A549 (cell line): ENCODE results near the gene ARGFX. TPM values are rescaled to one million over a fixed set of nuclear protein-coding genes. Genes with fewer than 3 reads are reported as not detected.
"Not testable (repeated sequence)": the region's sequence is repeated elsewhere in the genome, so short reads cannot be mapped to it uniquely, and the experiment has no call there.

Experiments
- ATAC-seq, 2 experiments: fragments of 200-7000 bp in 1 of 2; fragments of >200 bp in 1 of 2; cut with Nextera tagmentation in 1 of 2; cut with Tn5 transposase in 1 of 2; 3 replicates each; pipeline versions ENCODE4 v1.8.0 to v1.9.1; 2018 to 2020; ENCODE audit warnings: mild to moderate bottlenecking in 1 of 2, moderate library complexity in 1 of 2
- CTCF ChIA-PET: fragments of 300-600 bp; sonication (Branson Sonifier 250); formaldehyde crosslinking; extraction: SDS; loops from one replicate; lab custom pipeline; 2021; ENCODE audit warnings: antibody characterized with exemption, inconsistent platforms; lab: Yijun Ruan, JAX
- POLR2A ChIA-PET: fragments of 350-600 bp; formaldehyde crosslinking; extraction: SDS; loops from one replicate; lab custom pipeline; 2021; ENCODE audit warnings: antibody characterized with exemption, inconsistent platforms; lab: Yijun Ruan, JAX
- DNase-seq, 2 experiments: peaks; one replicate each; pipeline versions ENCODE4 v3.0.0 to v3.0.0-alpha.2; 2011 to 2016; ENCODE audit warnings: low read depth in 1 of 2, low spot score in 1 of 2
- FAIRE-seq: peaks from 2 replicates; lab custom pipeline; 2011; peaks lifted over from hg19 to GRCh38; lab: Jason Lieb, UNC
- H3K27ac ChIP-seq, 2 experiments: fragments of >200 bp; sonication (Bioruptor Twin); formaldehyde crosslinking; 3 replicates each; pipeline ENCODE4 v1.5.1; 2016 to 2017
- H3K4me1 ChIP-seq: fragments of >200 bp; sonication (Bioruptor Twin); formaldehyde crosslinking; 3 replicates; pipeline ENCODE4 v1.6.1; 2016
- H3K4me2 ChIP-seq: fragments of >200 bp; sonication (Bioruptor Twin); formaldehyde crosslinking; 3 replicates; pipeline ENCODE4 v1.6.1; 2016
- H3K4me3 ChIP-seq: fragments of >200 bp; sonication (Bioruptor Twin); formaldehyde crosslinking; 3 replicates; pipeline ENCODE4 v1.5.1; 2016
- H3K9me3 ChIP-seq: fragments of >200 bp; sonication (Bioruptor Twin); formaldehyde crosslinking; 3 replicates; pipeline ENCODE4 v1.6.1; 2016
- CBX8 ChIP-seq: fragments of 200-600 bp; sonication (generic); IDR thresholded peaks from 2 replicates; pipeline ENCODE4 v1.6.1; 2016
- CHD4 ChIP-seq: fragments of 200-600 bp; sonication (generic); IDR thresholded peaks from 2 replicates; pipeline ENCODE4 v1.6.1; 2016; ENCODE audit warnings: antibody characterized with exemption, mild to moderate bottlenecking, borderline replicate concordance
- EP300 ChIP-seq, 2 experiments: fragments of >200 bp; sonication (Bioruptor Twin); formaldehyde crosslinking; IDR thresholded peaks; 2 replicates in 1 of 2; 3 replicates in 1 of 2; pipeline ENCODE4 v1.6.1; 2016 to 2017
- FOSB ChIP-seq: fragments of 250-450 bp; sonication (Bioruptor Pico); IDR thresholded peaks from 2 replicates; pipeline ENCODE4 v1.5.0; 2020; ENCODE audit warnings: mild to moderate bottlenecking, moderate library complexity
- FOSL2 ChIP-seq, 2 experiments: fragments of 450-650 bp in 1 of 2; fragments of >200 bp in 1 of 2; sonication (Bioruptor Twin) in 1 of 2; formaldehyde crosslinking; IDR thresholded peaks; 2 replicates each; pipeline versions ENCODE4 v1.5.0 to v1.6.1; 2016 to 2020; ENCODE audit warnings: mild to moderate bottlenecking in 1 of 2, moderate library complexity in 1 of 2
- HES2 ChIP-seq: fragments of >200 bp; sonication (Bioruptor Twin); formaldehyde crosslinking; IDR thresholded peaks from 2 replicates; pipeline ENCODE4 v1.6.1; 2016
- JUN ChIP-seq, 2 experiments: fragments of >200 bp; sonication (Bioruptor Twin); formaldehyde crosslinking; IDR thresholded peaks; 2 replicates in 1 of 2; 3 replicates in 1 of 2; pipeline ENCODE4 v1.6.1; 2016 to 2017
- KDM5A ChIP-seq: fragments of 200-600 bp; sonication (generic); IDR thresholded peaks from 2 replicates; pipeline ENCODE4 v1.6.1; 2016; ENCODE audit warnings: antibody characterized with exemption, mild to moderate bottlenecking
- MAFK ChIP-seq: fragments of 450-650 bp; IDR thresholded peaks from 2 replicates; pipeline ENCODE4 v1.6.1; 2014; ENCODE audit not compliant: partially characterized antibody
- PHF8 ChIP-seq: fragments of 200-600 bp; sonication (generic); IDR thresholded peaks from 2 replicates; pipeline ENCODE4 v1.6.1; 2016; ENCODE audit warnings: low read depth, mild to moderate bottlenecking, antibody characterized with exemption, moderate library complexity, borderline replicate concordance
- RAD21 ChIP-seq, 2 experiments: fragments of >200 bp in 1 of 2; sonication (Bioruptor Twin) in 1 of 2; formaldehyde crosslinking in 1 of 2; IDR thresholded peaks in 1 of 2; conservative IDR thresholded peaks in 1 of 2; 2 replicates in 1 of 2; 3 replicates in 1 of 2; pipeline ENCODE4 v1.6.1; 2012 to 2018; ENCODE audit warnings: inconsistent platforms in 1 of 2
- RCOR1 ChIP-seq: fragments of 150-350 bp; IDR thresholded peaks from 2 replicates; pipeline ENCODE4 v1.6.1; 2014; ENCODE audit warnings: antibody characterized with exemption, low read length, low read depth
- TFCP2L1 ChIP-seq: fragments of 250-450 bp; sonication (Bioruptor Pico); IDR thresholded peaks from 2 replicates; pipeline ENCODE4 v1.5.0; 2021; ENCODE audit warnings: mild to moderate bottlenecking
- ZC3H11A ChIP-seq: fragments of 450-650 bp; IDR thresholded peaks from 2 replicates; pipeline ENCODE4 v1.6.1; 2014; ENCODE audit warnings: antibody characterized with exemption, mild to moderate bottlenecking
- ZFP36 ChIP-seq: fragments of 450-650 bp; IDR thresholded peaks from 2 replicates; pipeline ENCODE4 v1.6.1; 2014; ENCODE audit warnings: borderline replicate concordance; ENCODE audit not compliant: partially characterized antibody
- WGBS: methylation state at CpG from one replicate; pipeline ENCODE4 v1.1.6; 2017; ENCODE audit errors: missing lambda C conversion rate; 5-methylcytosine and 5-hydroxymethylcytosine counted together
- polyA plus RNA-seq, 4 experiments: library from polyadenylated mRNA; depleted of rRNA in 3 of 4; stranded (reverse); fragments of >200 nt; fragmentation: RNase III in 1 of 4; extraction: RNeasy Plus Mini Kit Qiagen cat#74134 plus additional on column Dnase treatment in 1 of 4; gene quantifications; 2 replicates in 3 of 4; 3 replicates in 1 of 4; pipeline ENCODE4 v1.2.3, GENCODE V29; 2011 to 2017
- TF ChIP-seq, protein P1 (sequence below): IDR thresholded peaks from 2 replicates; pipeline ENCODE4 v1.6.1; 2012

Gene ARGFX
- polyA plus RNA-seq, 2 of the 4 experiments (the other 2 are of a cell fraction) = not detected

- no peak overlapping the region for H3K4me3 ChIP-seq
- no peak overlapping the region for H3K27ac ChIP-seq
- H3K9me3 ChIP-seq = no peaks in the 10 kb centered on the region
- H3K4me1 ChIP-seq = no peaks in the 10 kb centered on the region
- FAIRE-seq = no peak
- no peak for ATAC-seq
- ChIA-PET CTCF (interaction anchor here (1.1 kb wide), 1 partner anchor 38 kb away, joined by 3 read pairs; no protein-coding TSS in a partner anchor), POLR2A (no interaction called here)
- H3K4me2 ChIP-seq = no peak overlapping the region
- DNase-seq = no peak
- WGBS = 88% methylated on average over 1 of the region's 1 CpG
- TF ChIP-seq, protein P1, sequence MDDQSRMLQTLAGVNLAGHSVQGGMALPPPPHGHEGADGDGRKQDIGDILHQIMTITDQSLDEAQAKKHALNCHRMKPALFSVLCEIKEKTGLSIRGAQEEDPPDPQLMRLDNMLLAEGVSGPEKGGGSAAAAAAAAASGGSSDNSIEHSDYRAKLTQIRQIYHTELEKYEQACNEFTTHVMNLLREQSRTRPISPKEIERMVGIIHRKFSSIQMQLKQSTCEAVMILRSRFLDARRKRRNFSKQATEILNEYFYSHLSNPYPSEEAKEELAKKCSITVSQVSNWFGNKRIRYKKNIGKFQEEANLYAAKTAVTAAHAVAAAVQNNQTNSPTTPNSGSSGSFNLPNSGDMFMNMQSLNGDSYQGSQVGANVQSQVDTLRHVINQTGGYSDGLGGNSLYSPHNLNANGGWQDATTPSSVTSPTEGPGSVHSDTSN = no peak
- no peak for TF ChIP-seq ZC3H11A
- no peak for TF ChIP-seq JUN (IDR thresholded peaks at IDR 0.05)
- no peak for TF ChIP-seq HES2
- no peak for TF ChIP-seq FOSL2 (IDR thresholded peaks at IDR 0.05)
- no peak for TF ChIP-seq FOSL2 (CRISPR knock-in tag; IDR thresholded peaks at IDR 0.05)
- no peak for TF ChIP-seq KDM5A
- no peak for TF ChIP-seq CHD4
- no peak for TF ChIP-seq PHF8
These were observed 16.7 kb downstream of the ARGFX start for GRCh38 chr3:121584418-121584817.

DNA sequence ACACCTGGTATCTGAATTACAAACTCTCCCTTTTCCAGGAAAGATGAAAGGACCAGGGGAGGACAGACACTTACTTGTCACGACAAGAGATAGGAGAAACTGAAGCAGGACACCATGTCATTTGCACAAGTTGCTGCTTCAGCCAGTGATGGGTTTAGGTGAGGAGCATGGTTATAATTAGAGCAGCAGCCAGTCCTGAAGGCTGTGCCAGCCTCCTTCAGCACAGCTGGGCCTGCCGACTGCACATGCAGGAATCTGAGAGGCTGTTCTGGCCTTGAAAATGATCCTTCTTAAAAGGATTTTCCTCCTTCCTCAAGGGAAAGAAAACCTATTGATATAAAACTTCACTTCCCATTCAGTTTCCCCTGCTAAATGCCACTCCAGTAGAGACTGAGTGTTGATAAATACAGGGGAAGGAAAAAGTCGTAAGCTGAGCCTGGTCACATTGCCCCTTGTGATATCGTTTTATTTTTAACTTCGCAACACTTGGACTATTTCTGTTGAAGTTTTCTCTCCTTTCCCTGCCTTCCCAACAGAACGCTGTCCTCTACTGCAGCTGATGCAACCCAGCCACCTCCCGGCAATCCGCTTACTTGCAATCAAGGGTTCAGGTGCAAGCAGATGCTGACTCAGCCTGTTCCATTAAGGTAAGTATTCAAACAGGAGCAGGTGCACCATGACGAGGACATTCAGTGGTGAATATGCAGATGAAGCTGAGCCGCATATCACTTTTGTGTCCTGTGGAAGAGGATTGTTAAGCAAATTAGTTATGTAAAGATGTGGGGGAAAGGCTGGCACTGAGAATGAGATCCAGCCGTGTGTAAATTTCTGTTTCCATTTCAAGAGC is 25.3 kb downstream of the ARGFX start, which contains the start of gene FBXO40:
FBXO40 (plus strand) TSS at position 524 of the 847 bp plus-strand sequence. CDS start 27,197 bp downstream, outside the sequence.
- no peak within 1 kb of the TSS for H3K27ac ChIP-seq
- ATAC-seq (no peak), FAIRE-seq (no peak), DNase-seq (no peak)
- no peak within 1 kb of the TSS for H3K4me2 ChIP-seq
- CTCF ChIA-PET = no interaction called here
- WGBS = 81% methylated on average over 11 of the region's 11 CpGs
- H3K9me3 ChIP-seq = no peaks in the 10 kb centered on the region
- H3K4me1 ChIP-seq = no peaks in the 10 kb centered on the region
- no peak within 1 kb of the TSS for H3K4me3 ChIP-seq
- TF ChIP-seq FOSB (no peak), MAFK (peak; percentile 57)
- POLR2A ChIA-PET = no interaction called here

- DNase-seq, H3K27ac ChIP-seq, POLR2A ChIA-PET, H3K4me2 ChIP-seq, ATAC-seq, FAIRE-seq, H3K4me3 ChIP-seq, H3K4me1 ChIP-seq, H3K9me3 ChIP-seq: not testable (repeated sequence)
- 65% methylated on average over 4 of the region's 4 CpGs for WGBS
- CTCF ChIA-PET = interaction anchor here (0.9 kb wide), 1 partner anchor 14 kb away, joined by 3 read pairs; no protein-coding TSS in a partner anchor
These were observed 26.1 kb downstream of the ARGFX start for GRCh38 chr3:121593806-121594205.

DNA sequence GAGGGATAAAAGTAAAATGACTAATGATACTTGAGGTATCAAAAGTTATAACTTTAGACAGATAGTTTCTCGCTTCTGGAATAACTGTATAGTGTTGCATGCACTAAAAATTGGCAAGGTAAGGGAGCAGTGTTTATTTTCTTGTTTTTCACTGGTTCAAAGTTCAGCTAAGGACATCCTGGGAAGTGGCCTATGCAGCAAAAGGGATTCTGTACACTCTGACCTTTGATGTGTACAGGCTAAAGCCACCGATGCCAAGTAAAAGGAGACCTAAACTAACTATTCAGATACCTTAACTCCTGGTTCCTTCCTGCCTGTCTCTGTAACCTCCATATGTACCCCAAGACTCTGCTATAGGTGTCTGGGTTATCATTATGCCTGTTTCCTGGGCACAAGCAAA is 27.1 kb downstream of the ARGFX start:
- Histone ChIP-seq H3K9me3 (no peaks in the 10 kb centered on the region), H3K4me1 (no peaks in the 10 kb centered on the region), H3K27ac (no peak overlapping the region), H3K4me3 (no peak overlapping the region), H3K4me2 (no peak overlapping the region)
- no peak for ATAC-seq
- DNase-seq = no peak
- ChIA-PET POLR2A (no interaction called here), CTCF (interaction anchor here (0.9 kb wide), 1 partner anchor 15 kb away, joined by 3 read pairs; no protein-coding TSS in a partner anchor)
- TF ChIP-seq ZC3H11A (no peak), CBX8 (no peak), CHD4 (no peak), FOSL2 (IDR thresholded peaks at IDR 0.05) (no peak), FOSL2 (CRISPR knock-in tag; IDR thresholded peaks at IDR 0.05) (no peak), EP300 (IDR thresholded peaks at IDR 0.05) (no peak), KDM5A (no peak), RCOR1 (no peak), ZFP36 (no peak), RAD21 (conservative IDR thresholded peaks at IDR 0.05 in 1 of 2, IDR thresholded peaks at IDR 0.05 in 1 of 2) (no peak), TFCP2L1 (no peak), FOSB (no peak)
- no peak for FAIRE-seq
- WGBS = 60% methylated on average over 2 of the region's 2 CpGs
